ENCODE results near the gene PTPDC1.

Gene PTPDC1

DNA sequence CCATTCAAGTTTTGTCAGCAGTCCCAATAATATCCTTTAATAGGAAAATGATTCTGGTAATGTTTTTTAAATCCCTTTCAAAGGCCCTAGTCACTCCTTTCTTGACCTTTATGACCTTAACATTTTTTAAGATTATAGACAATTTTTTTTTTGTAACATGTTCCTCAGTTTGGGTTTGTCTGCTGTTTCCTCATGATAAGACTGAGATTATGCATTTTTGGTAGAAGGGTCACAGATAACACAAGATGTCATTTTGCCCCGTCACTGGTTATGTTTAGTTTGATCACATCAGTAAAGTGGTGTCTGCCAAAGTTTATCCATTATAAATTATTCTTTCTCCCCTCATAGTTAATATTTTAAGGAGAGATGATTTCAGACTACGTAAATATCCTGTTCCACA, 16.0 kb upstream of the PTPDC1 start:
- Histone ChIP-seq H3K9ac (ENCODE audit: low read length) (no peak overlapping the region), H3K27me3 (ENCODE audit: low read length) (no peaks in the 10 kb centered on the region), H3K9me3 (ENCODE audit: insufficient read depth, low read length) (no peaks in the 10 kb centered on the region), H3K27ac (ENCODE audit: low read depth, low read length) (no peak overlapping the region), H3K79me2 (ENCODE audit: insufficient read depth, low read length) (no peaks in the 10 kb centered on the region), H4K20me1 (ENCODE audit: low read depth, low read length) (no peaks in the 10 kb centered on the region), H3K4me2 (ENCODE audit: low read depth, low read length, poor library complexity, severe bottlenecking) (no peak overlapping the region), H3K36me3 (ENCODE audit: low read length) (no peaks in the 10 kb centered on the region), H2AFZ (ENCODE audit: low read depth, low read length, severe bottlenecking) (no peak overlapping the region), H3K4me3 (ENCODE audit: insufficient read depth, low read length, poor library complexity, severe bottlenecking) (no peak overlapping the region), H3F3A (ENCODE audit: insufficient read depth) (no peaks in the 10 kb centered on the region), H3K9me2 (replicated peaks; ENCODE audit: insufficient read depth, low read length) (no peaks in the 10 kb centered on the region)
- TF ChIP-seq EZH2phosphoT487 (conservative IDR thresholded peaks at IDR 0.05; ENCODE audit: low read length): no peak
- TF ChIP-seq, protein P1, sequence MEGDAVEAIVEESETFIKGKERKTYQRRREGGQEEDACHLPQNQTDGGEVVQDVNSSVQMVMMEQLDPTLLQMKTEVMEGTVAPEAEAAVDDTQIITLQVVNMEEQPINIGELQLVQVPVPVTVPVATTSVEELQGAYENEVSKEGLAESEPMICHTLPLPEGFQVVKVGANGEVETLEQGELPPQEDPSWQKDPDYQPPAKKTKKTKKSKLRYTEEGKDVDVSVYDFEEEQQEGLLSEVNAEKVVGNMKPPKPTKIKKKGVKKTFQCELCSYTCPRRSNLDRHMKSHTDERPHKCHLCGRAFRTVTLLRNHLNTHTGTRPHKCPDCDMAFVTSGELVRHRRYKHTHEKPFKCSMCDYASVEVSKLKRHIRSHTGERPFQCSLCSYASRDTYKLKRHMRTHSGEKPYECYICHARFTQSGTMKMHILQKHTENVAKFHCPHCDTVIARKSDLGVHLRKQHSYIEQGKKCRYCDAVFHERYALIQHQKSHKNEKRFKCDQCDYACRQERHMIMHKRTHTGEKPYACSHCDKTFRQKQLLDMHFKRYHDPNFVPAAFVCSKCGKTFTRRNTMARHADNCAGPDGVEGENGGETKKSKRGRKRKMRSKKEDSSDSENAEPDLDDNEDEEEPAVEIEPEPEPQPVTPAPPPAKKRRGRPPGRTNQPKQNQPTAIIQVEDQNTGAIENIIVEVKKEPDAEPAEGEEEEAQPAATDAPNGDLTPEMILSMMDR (IDR thresholded peaks at IDR 0.05; ENCODE audit: insufficient read depth, low read length, poor library complexity, severe bottlenecking): no peak

DNA sequence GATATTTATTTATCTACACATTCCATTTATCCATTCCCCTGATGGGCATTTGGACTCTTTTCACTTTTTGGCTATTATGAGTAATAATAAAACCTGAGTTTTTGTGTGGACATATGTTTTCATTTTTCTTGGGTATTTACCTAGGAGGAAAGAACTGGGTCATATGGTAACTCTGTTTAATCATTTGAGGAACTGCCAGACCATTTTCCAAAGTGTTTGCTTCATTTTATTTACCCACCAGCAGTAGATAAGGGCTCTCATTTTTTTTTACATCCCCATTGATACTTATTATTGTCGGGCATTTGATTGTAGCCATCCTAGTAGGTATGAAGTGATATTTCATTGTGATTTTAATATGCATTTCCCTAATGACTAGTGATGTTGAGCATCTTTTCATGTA, 7.7 kb upstream of the PTPDC1 start:
- Histone ChIP-seq H3K4me2 (ENCODE audit: low read depth, low read length, poor library complexity, severe bottlenecking) (no peak overlapping the region), H2AFZ (ENCODE audit: low read depth, low read length, severe bottlenecking) (no peak overlapping the region), H3F3A (ENCODE audit: insufficient read depth) (no peaks in the 10 kb centered on the region), H3K9ac (ENCODE audit: low read length) (no peak overlapping the region), H3K4me3 (ENCODE audit: insufficient read depth, low read length, poor library complexity, severe bottlenecking) (no peak overlapping the region), H3K36me3 (ENCODE audit: low read length) (no peaks in the 10 kb centered on the region), H3K9me3 (ENCODE audit: insufficient read depth, low read length) (no peaks in the 10 kb centered on the region), H3K27ac (ENCODE audit: low read depth, low read length) (no peak overlapping the region), H3K9me2 (replicated peaks; ENCODE audit: insufficient read depth, low read length) (no peaks in the 10 kb centered on the region), H4K20me1 (ENCODE audit: low read depth, low read length) (no peaks in the 10 kb centered on the region), H3K27me3 (ENCODE audit: low read length) (no peaks in the 10 kb centered on the region), H3K79me2 (ENCODE audit: insufficient read depth, low read length) (no peaks in the 10 kb centered on the region)
- TF ChIP-seq, protein P1 (IDR thresholded peaks at IDR 0.05; ENCODE audit: insufficient read depth, low read length, poor library complexity, severe bottlenecking): no peak
- TF ChIP-seq EZH2phosphoT487 (conservative IDR thresholded peaks at IDR 0.05; ENCODE audit: low read length): no peak

DNA sequence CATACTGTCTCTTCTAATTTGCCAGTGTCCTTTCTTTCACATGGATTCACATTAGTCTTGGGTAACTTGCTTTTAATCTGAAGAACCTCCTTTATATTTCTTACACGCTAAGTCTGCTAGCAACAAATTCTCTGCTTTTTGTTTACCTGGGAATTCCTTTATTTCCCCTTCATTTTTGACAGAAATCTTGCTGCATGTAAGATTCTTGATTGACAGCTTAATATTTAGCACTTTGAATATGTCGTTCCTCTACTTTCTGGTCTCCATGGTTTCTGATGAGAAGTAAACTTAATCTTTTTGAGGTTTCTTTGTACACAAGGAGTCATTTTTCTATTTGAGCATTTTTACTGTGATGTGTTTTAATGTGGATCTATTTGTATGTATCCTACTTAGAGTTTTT, 6.2 kb upstream of the PTPDC1 start:
- H2AFZ ChIP-seq (ENCODE audit: low read depth, low read length, severe bottlenecking): no peak overlapping the region
- H3K36me3 ChIP-seq (ENCODE audit: low read length): no peaks in the 10 kb centered on the region
- no peak overlapping the region for H3K4me3 ChIP-seq (ENCODE audit: insufficient read depth, low read length, poor library complexity, severe bottlenecking)
- H3K27me3 ChIP-seq (ENCODE audit: low read length): no peaks in the 10 kb centered on the region
- no peak for TF ChIP-seq EZH2phosphoT487 (conservative IDR thresholded peaks at IDR 0.05; ENCODE audit: low read length)
- TF ChIP-seq, protein P1 (IDR thresholded peaks at IDR 0.05; ENCODE audit: insufficient read depth, low read length, poor library complexity, severe bottlenecking): no peak
- H3K4me2 ChIP-seq (ENCODE audit: low read depth, low read length, poor library complexity, severe bottlenecking): no peak overlapping the region
- H3K79me2 ChIP-seq (ENCODE audit: insufficient read depth, low read length): no peaks in the 10 kb centered on the region
- no peaks in the 10 kb centered on the region for H3K9me2 ChIP-seq (replicated peaks; ENCODE audit: insufficient read depth, low read length)
- H3K9me3 ChIP-seq (ENCODE audit: insufficient read depth, low read length): no peaks in the 10 kb centered on the region
- H4K20me1 ChIP-seq (ENCODE audit: low read depth, low read length): no peaks in the 10 kb centered on the region
- no peak overlapping the region for H3K9ac ChIP-seq (ENCODE audit: low read length)
- no peaks in the 10 kb centered on the region for H3F3A ChIP-seq (ENCODE audit: insufficient read depth)
- no peak overlapping the region for H3K27ac ChIP-seq (ENCODE audit: low read depth, low read length)

Measured in SU-DHL-6 (cell line).